RWPE1 (cell line): ENCODE data around the gene PCBD1.

Source experiments
- CTCF ChIA-PET: fragments of 350-600 bp; sonication (Branson Sonifier 250); formaldehyde crosslinking; extraction: SDS; loops from one replicate; lab custom pipeline; 2021; lab: Yijun Ruan, JAX
- POLR2A ChIA-PET: fragments of 400-600 bp; formaldehyde crosslinking; extraction: SDS; loops from one replicate; lab custom pipeline; 2020; ENCODE audit warnings: antibody characterized with exemption; ENCODE audit not compliant: low non-redundant PET; lab: Yijun Ruan, JAX
- DNase-seq: peaks from one replicate; pipeline ENCODE4 v3.0.0; 2012; ENCODE audit warnings: low spot score
- H3K27ac ChIP-seq: fragments of 450-650 bp; 2 replicates; pipeline ENCODE4 v1.5.1; 2017
- TF ChIP-seq, protein P1 (sequence below): fragments of 450-650 bp; conservative IDR thresholded peaks from 2 replicates; pipeline ENCODE4 v1.5.1; 2017; ENCODE audit warnings: low read depth, mild to moderate bottlenecking

The PCBD1 gene

DNA sequence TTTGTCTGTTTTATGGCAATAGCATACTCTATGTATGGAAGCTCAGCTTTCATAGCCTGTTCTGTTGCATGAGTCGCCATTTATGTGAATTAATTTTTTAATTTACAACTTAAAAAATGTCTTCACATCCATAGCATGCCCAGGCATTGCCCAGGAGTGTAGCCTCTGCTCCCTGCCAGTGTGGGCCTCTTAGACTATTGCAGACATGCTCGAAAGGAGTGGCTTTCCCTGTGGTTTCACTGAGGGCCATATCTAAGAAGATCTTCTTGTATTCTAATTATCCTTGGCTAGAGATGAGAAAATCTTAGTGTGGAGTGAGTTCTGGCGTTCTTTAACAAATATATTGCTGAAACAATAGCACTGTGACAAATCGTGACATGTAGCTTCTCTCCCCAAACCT is 35.3 kb downstream of the PCBD1 start:
- POLR2A ChIA-PET: no interaction called here
- TF ChIP-seq, protein P1, sequence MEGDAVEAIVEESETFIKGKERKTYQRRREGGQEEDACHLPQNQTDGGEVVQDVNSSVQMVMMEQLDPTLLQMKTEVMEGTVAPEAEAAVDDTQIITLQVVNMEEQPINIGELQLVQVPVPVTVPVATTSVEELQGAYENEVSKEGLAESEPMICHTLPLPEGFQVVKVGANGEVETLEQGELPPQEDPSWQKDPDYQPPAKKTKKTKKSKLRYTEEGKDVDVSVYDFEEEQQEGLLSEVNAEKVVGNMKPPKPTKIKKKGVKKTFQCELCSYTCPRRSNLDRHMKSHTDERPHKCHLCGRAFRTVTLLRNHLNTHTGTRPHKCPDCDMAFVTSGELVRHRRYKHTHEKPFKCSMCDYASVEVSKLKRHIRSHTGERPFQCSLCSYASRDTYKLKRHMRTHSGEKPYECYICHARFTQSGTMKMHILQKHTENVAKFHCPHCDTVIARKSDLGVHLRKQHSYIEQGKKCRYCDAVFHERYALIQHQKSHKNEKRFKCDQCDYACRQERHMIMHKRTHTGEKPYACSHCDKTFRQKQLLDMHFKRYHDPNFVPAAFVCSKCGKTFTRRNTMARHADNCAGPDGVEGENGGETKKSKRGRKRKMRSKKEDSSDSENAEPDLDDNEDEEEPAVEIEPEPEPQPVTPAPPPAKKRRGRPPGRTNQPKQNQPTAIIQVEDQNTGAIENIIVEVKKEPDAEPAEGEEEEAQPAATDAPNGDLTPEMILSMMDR: no peak
- DNase-seq: no peak
- H3K27ac ChIP-seq: no peak overlapping the region
- CTCF ChIA-PET: interaction anchor here (0.7 kb wide), 1 partner anchor 37 kb away, joined by 9 read pairs; the partner anchor contains the start of gene SGPL1

DNA sequence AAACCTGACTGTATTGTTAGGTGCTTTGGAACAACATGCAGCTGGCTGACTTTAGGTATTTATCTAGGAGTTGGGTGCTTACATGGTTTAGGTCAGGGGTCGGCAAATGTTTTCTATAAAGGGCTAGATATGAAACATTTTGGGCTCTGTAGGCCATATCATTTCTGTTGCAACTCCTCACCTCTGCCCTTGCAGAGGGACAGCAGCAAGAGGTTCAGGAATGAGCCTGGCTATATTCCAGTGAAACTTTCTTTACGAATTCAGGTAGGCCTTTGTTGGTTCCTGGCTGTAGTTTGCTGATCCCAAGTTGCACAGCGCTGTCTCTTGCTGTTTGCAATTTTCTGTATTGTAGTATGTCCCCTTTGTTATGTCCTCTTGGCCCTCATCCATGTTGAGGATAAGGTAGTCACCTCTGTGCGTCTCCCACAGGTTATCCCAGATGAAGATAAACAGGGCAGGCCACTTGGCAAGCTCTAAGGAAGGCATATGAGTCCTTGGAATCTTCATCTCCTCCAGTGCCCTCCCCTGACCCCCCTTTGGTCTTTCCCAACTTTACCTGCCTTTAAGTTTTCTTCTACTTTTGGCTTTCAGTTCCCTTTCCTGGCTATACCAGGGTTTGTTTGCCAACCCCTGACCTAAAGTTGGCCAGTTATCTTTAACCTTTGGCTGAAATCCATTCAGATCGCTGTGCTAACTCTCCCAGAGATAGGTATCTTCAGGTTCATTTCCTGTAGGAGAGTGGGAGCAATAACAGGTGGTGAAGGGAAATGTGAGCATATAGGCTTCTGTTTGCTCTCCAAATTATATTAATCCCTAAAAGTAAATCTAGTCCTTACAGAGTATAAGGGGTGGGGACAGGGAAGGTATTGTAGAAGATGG is 36.5 kb downstream of the PCBD1 start:
- CTCF ChIA-PET: interaction anchor here (0.7 kb wide), 1 partner anchor 1239 kb away, joined by 3 read pairs; no protein-coding TSS in a partner anchor
- no peak overlapping the region for H3K27ac ChIP-seq
- TF ChIP-seq, protein P1: no peak
- no peak for DNase-seq
- POLR2A ChIA-PET: interaction anchor here (0.7 kb wide), 1 partner anchor 336 kb away, joined by 7 read pairs; no protein-coding TSS in a partner anchor

DNA sequence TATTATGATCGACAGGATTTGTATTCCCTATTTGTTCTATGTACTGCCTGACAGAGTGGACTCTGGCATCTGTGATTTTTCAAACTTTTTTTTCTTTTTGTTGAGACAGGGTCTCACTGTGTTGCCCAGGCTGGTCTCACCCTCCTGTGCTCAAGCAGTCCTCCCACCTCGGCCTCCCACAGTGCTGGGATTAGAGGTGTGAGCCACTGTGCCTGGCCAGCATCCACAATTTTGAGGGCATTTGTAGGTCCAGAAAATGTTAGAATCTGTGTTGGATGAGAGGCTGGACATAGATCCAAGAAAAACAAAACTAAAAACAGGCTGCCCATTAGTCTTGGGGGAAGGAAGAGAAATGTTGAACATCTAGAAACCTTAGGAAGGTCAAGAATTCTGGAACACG is 38.3 kb downstream of the PCBD1 start:
- no peak for DNase-seq
- no peak overlapping the region for H3K27ac ChIP-seq
- TF ChIP-seq, protein P1: no peak
- CTCF ChIA-PET: no interaction called here
- POLR2A ChIA-PET: no interaction called here

DNA sequence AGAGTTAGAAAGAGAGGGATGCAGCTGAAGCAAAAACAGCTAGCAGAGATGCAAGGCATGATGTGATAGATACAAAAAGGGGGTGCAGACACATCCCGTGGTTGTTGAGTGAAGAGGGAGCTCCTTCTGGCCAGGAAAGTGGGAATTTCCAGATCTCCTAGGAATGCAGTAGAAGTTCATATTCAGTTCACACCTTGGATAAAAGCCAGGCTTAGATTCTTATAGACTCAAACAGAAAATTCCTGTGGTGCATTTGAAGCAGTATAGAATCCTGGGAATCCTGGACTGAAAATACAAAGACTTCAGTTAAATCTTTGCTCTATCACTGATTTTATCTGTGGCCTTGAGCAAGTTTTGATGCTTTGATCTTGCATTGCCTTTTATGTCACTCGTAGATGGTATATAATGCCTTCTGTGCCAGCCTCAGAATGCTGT is 38.8 kb downstream of the PCBD1 start:
- DNase-seq: no peak
- no peak overlapping the region for H3K27ac ChIP-seq
- TF ChIP-seq, protein P1: no peak
- POLR2A ChIA-PET: no interaction called here
- CTCF ChIA-PET: no interaction called here

DNA sequence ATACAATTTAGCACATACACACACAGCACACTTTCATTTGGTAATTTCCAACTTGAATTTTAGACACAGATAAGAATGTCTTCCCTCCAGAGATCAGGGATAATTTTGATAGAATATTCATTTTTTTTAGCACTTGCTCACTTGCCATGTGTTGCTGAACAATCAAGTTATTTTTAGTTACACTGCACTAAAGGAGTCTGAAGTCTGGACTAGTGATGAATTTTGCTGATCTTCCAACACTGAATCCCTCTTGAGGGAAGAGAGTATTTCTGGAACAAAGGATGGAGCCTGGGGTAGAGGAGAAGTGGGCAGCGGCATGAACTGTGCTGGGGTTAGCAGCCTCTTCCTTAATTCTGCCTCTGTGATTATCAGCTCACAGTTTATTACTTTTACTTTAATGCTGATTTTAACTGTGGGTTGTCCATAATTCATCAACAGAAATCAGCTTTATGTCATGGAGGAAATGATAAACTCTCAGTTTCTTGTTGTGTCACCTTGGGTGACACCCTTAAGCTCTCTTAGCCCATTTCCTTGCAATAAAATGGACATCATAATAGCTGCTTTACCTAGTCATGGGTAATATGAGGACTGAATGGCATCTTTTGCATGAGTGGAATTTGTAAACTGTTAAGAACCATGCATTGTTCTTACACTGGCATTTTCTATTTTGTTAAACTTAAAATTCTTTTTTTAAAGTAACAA is 40.6 kb downstream of the PCBD1 start:
- no peak overlapping the region for H3K27ac ChIP-seq
- TF ChIP-seq, protein P1: no peak
- POLR2A ChIA-PET: no interaction called here
- CTCF ChIA-PET: interaction anchor here (0.6 kb wide), 1 partner anchor 1879 kb away, joined by 3 read pairs; no protein-coding TSS in a partner anchor
- no peak for DNase-seq

DNA sequence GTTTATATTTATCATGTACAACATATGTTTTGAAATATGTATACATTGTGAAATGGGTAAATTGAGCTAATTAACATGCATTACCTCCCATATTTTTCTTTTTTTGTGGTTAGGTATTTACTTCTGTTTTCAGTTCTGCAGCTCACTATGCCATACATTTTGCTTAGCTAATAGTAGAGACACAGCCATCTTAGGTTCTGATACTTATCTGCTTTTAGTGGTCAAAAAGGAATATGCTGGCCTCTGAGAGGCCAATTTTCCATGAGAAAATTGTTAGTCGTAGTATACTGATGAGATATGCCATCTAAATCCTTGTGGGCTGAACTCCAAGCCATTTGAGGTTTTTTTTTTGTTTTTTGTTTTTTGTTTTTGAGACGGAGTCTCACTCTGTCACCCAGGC is 41.6 kb downstream of the PCBD1 start:
- ChIA-PET POLR2A (no interaction called here), CTCF (no interaction called here)
- DNase-seq: no peak
- no peak overlapping the region for H3K27ac ChIP-seq
- TF ChIP-seq, protein P1: no peak
